Measurements from ENCODE around the gene RRAS2.
A peak's percentile ranks its signal among the peaks of the same experiment; 100 is the strongest.
"Not testable (repeated sequence)": the region's sequence is repeated elsewhere in the genome, so short reads cannot be mapped to it uniquely, and the experiment has no call there.

The RRAS2 gene

DNA sequence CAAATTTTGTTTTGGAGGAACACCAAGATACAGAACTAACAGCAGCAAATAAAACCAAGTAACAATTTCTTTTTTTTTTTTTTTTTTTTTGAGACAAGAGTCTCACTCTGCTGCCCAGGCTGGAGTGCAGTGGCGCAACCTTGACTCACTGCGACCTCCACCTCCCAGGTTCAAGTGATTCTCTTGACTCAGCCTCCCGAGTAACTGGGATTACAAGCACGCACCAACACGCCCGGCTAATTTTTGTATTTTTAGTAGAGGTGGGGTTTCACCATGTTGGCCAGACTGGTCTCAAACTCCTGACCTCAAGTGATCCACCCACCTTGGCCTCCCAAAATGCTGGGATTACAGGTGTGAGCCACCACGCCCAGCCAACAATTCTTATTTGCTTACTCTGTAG, 4.4 kb downstream of the RRAS2 start:
- WGBS (ENCODE audit: insufficient coverage, insufficient read length): no CpG with 5 or more reads among the region's 7 CpGs
- not testable (repeated sequence) for H3K27ac ChIP-seq (ENCODE audit: low read length); DNase-seq (ENCODE audit: low read depth, low spot score); H3K4me1 ChIP-seq (ENCODE audit: control insufficient read depth, insufficient read depth, low read length); H3K4me3 ChIP-seq (ENCODE audit: low read length); H3K27me3 ChIP-seq (ENCODE audit: control insufficient read depth, insufficient read depth, low read length); H3K9me3 ChIP-seq (ENCODE audit: control insufficient read depth, insufficient read depth, low read length); H3K36me3 ChIP-seq (ENCODE audit: control insufficient read depth, insufficient read depth, low read length)

- 0 out of 2 replicates have a peak, but pooled peaks cover 1% of the 10 kb centered on the region for H3K4me1 ChIP-seq (ENCODE audit: control insufficient read depth, insufficient read depth, low read length)
- H3K27me3 ChIP-seq (ENCODE audit: control insufficient read depth, insufficient read depth, low read length): no peaks in the 10 kb centered on the region
- H3K27ac ChIP-seq (ENCODE audit: low read length): no peak overlapping the region
- no CpG with 5 or more reads among the region's 3 CpGs for WGBS (ENCODE audit: insufficient coverage, insufficient read length)
- no peaks in the 10 kb centered on the region for H3K9me3 ChIP-seq (ENCODE audit: control insufficient read depth, insufficient read depth, low read length)
- DNase-seq (ENCODE audit: low read depth, low spot score): no peak
- no peaks in the 10 kb centered on the region for H3K36me3 ChIP-seq (ENCODE audit: control insufficient read depth, insufficient read depth, low read length)
- H3K4me3 ChIP-seq (ENCODE audit: low read length): no peak overlapping the region
Measured at GRCh38 chr11:14350716-14351238, 8.2 kb downstream of the RRAS2 start.

DNA sequence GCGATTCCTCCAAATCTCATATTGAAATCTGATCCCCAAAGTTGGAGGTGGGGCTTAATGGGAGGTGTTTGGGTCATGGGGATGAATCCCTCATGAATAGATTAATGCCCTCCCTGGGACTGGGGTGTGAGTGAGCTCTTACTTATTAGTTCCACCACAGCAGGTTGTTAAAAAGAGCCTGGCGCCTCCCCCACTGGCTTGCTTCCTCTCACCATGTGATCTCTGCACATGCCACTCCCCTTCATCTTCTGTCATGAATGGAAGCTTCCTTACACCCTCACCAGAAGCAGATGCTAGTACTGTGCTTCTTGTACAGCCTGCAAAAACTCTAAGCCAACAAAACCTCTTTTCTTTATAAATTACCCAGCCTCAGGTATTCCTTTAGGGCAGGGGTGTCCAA, 8.8 kb downstream of the RRAS2 start:
- H3K9me3 ChIP-seq (ENCODE audit: control insufficient read depth, insufficient read depth, low read length): no peaks in the 10 kb centered on the region
- H3K36me3 ChIP-seq (ENCODE audit: control insufficient read depth, insufficient read depth, low read length): no peaks in the 10 kb centered on the region
- WGBS (ENCODE audit: insufficient coverage, insufficient read length): no CpG with 5 or more reads among the region's 2 CpGs
- DNase-seq (ENCODE audit: low read depth, low spot score): no peak
- no peak overlapping the region for H3K4me3 ChIP-seq (ENCODE audit: low read length)
- H3K4me1 ChIP-seq (ENCODE audit: control insufficient read depth, insufficient read depth, low read length): 0 out of 2 replicates have a peak, but pooled peaks cover 1% of the 10 kb centered on the region
- H3K27ac ChIP-seq (ENCODE audit: low read length): no peak overlapping the region
- H3K27me3 ChIP-seq (ENCODE audit: control insufficient read depth, insufficient read depth, low read length): no peaks in the 10 kb centered on the region

DNA sequence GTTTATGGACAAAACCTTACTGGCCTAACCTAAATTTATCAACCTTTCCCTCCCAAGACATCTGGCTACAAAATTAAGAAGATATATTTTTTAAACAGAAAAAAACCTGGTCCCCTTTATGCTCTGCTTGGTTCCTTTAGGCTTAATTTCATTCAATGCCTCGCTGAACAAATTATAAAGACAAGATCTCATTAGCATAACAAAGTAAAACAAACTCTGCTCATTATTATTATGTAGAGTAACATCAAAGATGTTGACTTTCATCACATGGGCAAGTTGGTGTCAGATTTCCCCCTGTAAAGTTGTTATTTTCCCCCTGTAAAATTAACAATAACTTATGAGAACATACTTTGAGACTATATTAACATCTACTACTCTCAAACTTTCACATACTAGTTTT, 11.0 kb downstream of the RRAS2 start:
- Histone ChIP-seq H3K27ac (ENCODE audit: low read length) (no peak overlapping the region), H3K36me3 (ENCODE audit: control insufficient read depth, insufficient read depth, low read length) (no peaks in the 10 kb centered on the region), H3K4me1 (ENCODE audit: control insufficient read depth, insufficient read depth, low read length) (peaks cover 3% of the 10 kb centered on the region; the same call in 1 of the 2 replicates), H3K27me3 (ENCODE audit: control insufficient read depth, insufficient read depth, low read length) (no peaks in the 10 kb centered on the region), H3K4me3 (ENCODE audit: low read length) (no peak overlapping the region), H3K9me3 (ENCODE audit: control insufficient read depth, insufficient read depth, low read length) (no peaks in the 10 kb centered on the region)
- no CpG with 5 or more reads among the region's 1 CpG for whole genome bisulfite sequencing (ENCODE audit: insufficient coverage, insufficient read length)
- DNase-seq (ENCODE audit: low read depth, low spot score): no peak

GRCh38 chr11:14347494-14347893, 11.5 kb downstream of the RRAS2 start:
- Histone ChIP-seq H3K4me3 (ENCODE audit: low read length) (no peak overlapping the region), H3K36me3 (ENCODE audit: control insufficient read depth, insufficient read depth, low read length) (no peaks in the 10 kb centered on the region), H3K27me3 (ENCODE audit: control insufficient read depth, insufficient read depth, low read length) (no peaks in the 10 kb centered on the region), H3K27ac (ENCODE audit: low read length) (no peak overlapping the region), H3K4me1 (ENCODE audit: control insufficient read depth, insufficient read depth, low read length) (peaks cover 3% of the 10 kb centered on the region; the same call in 1 of the 2 replicates), H3K9me3 (ENCODE audit: control insufficient read depth, insufficient read depth, low read length) (no peaks in the 10 kb centered on the region)
- no peak for DNase-seq (ENCODE audit: low read depth, low spot score)
- no CpG with 5 or more reads among the region's 7 CpGs for WGBS (ENCODE audit: insufficient coverage, insufficient read length)

DNA sequence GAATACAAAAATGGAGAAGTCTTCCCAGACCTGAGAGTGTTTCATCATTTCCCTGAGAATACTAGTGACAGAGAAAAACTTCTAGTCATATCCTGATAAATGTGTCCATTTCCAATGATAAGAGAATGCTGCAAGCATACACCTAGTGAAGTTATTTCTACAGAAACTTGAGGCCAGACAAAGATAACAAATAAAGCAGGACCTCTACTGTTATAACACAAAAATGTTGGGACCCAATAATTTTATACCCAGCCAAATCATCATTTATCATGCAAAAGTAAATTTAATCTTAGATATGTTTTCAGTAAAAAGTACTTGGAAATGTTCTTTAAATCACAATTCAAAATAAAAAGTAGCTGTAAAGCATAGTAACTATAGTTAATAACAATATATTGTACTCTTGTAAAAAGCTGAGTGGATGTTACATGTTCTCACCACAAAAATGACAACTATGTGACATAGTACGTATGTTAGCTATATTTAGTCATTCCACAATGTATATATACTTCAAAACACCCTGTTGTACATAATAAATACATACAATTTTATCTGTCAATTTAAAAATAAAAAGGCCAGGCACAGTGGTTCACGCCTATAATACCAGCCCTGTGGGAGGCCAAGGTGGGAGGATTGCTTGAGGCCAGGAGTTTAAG, 12.6 kb downstream of the RRAS2 start:
- no peaks in the 10 kb centered on the region for H3K9me3 ChIP-seq (ENCODE audit: control insufficient read depth, insufficient read depth, low read length)
- no peak overlapping the region for H3K4me3 ChIP-seq (ENCODE audit: low read length)
- no peaks in the 10 kb centered on the region for H3K27me3 ChIP-seq (ENCODE audit: control insufficient read depth, insufficient read depth, low read length)
- no CpG with 5 or more reads among the region's 2 CpGs for WGBS (ENCODE audit: insufficient coverage, insufficient read length)
- H3K27ac ChIP-seq (ENCODE audit: low read length): no peak overlapping the region
- H3K36me3 ChIP-seq (ENCODE audit: control insufficient read depth, insufficient read depth, low read length): no peaks in the 10 kb centered on the region
- peaks cover 3% of the 10 kb centered on the region; the same call in 1 of the 2 replicates for H3K4me1 ChIP-seq (ENCODE audit: control insufficient read depth, insufficient read depth, low read length)
- no peak for DNase-seq (ENCODE audit: low read depth, low spot score)

DNA sequence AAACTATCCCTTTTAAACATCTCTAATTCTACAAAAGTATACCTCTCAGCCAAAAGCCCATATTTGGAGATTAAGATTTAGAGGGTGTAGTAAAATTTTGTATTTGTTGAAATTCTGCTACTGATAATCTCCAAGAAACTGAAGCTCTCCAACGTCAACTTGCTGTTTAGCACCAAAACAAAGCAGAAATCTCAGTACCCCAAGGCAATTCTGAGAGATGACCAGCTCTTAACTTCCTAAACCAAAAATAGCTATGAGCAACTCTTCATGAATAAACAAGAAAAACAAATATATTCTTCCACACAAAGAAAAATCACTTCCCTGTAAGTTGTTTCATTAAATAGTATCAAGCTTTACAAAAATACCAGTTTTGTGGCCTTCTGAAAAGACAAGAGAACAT, 13.3 kb downstream of the RRAS2 start:
- Histone ChIP-seq H3K4me1 (ENCODE audit: control insufficient read depth, insufficient read depth, low read length) (peaks cover 3% of the 10 kb centered on the region; the same call in 1 of the 2 replicates), H3K4me3 (ENCODE audit: low read length) (no peak overlapping the region), H3K9me3 (ENCODE audit: control insufficient read depth, insufficient read depth, low read length) (no peaks in the 10 kb centered on the region), H3K36me3 (ENCODE audit: control insufficient read depth, insufficient read depth, low read length) (no peaks in the 10 kb centered on the region), H3K27ac (ENCODE audit: low read length) (no peak overlapping the region), H3K27me3 (ENCODE audit: control insufficient read depth, insufficient read depth, low read length) (no peaks in the 10 kb centered on the region)
- no peak for DNase-seq (ENCODE audit: low read depth, low spot score)
- WGBS (ENCODE audit: insufficient coverage, insufficient read length): no CpG with 5 or more reads among the region's 1 CpG

- H3K27ac ChIP-seq (ENCODE audit: low read length); H3K4me3 ChIP-seq (ENCODE audit: low read length); H3K4me1 ChIP-seq (ENCODE audit: control insufficient read depth, insufficient read depth, low read length); H3K9me3 ChIP-seq (ENCODE audit: control insufficient read depth, insufficient read depth, low read length); H3K27me3 ChIP-seq (ENCODE audit: control insufficient read depth, insufficient read depth, low read length); DNase-seq (ENCODE audit: low read depth, low spot score); H3K36me3 ChIP-seq (ENCODE audit: control insufficient read depth, insufficient read depth, low read length): not testable (repeated sequence)
- WGBS (ENCODE audit: insufficient coverage, insufficient read length): no CpG with 5 or more reads among the region's 5 CpGs
Measured at GRCh38 chr11:14345016-14345415, 14.0 kb downstream of the RRAS2 start.

GRCh38 chr11:14342906-14343305, 16.1 kb downstream of the RRAS2 start:
- no peaks in the 10 kb centered on the region for H3K27me3 ChIP-seq (ENCODE audit: control insufficient read depth, insufficient read depth, low read length)
- no peak overlapping the region for H3K27ac ChIP-seq (ENCODE audit: low read length)
- no peaks in the 10 kb centered on the region for H3K36me3 ChIP-seq (ENCODE audit: control insufficient read depth, insufficient read depth, low read length)
- WGBS (ENCODE audit: insufficient coverage, insufficient read length): no CpG with 5 or more reads among the region's 1 CpG
- no peaks in the 10 kb centered on the region for H3K9me3 ChIP-seq (ENCODE audit: control insufficient read depth, insufficient read depth, low read length)
- DNase-seq (ENCODE audit: low read depth, low spot score): no peak
- H3K4me3 ChIP-seq (ENCODE audit: low read length): no peak overlapping the region
- peaks cover 5% of the 10 kb centered on the region; the same call in 1 of the 2 replicates for H3K4me1 ChIP-seq (ENCODE audit: control insufficient read depth, insufficient read depth, low read length)

DNA sequence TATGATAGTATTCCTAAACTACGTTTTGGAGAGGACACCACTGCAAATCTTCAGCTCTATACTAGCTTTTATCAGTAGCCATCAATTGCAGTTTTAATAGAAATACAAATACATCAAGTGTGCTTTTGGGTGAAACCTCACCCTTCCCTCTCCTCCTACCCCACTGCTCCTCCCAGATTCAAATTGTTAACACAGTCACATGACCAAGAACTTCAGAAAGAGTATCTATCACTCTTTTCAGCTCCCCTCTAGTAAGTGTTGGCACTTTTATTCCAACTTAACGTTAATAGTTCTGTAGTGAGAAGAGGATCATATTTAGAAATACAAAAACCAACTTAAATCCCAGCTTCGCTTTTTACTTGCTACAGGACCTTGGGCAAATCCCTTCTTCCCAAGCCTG, 17.0 kb downstream of the RRAS2 start:
- Histone ChIP-seq H3K4me1 (ENCODE audit: control insufficient read depth, insufficient read depth, low read length) (peaks cover 7% of the 10 kb centered on the region; the same call in 1 of the 2 replicates), H3K36me3 (ENCODE audit: control insufficient read depth, insufficient read depth, low read length) (no peaks in the 10 kb centered on the region), H3K9me3 (ENCODE audit: control insufficient read depth, insufficient read depth, low read length) (no peaks in the 10 kb centered on the region), H3K27ac (ENCODE audit: low read length) (no peak overlapping the region), H3K27me3 (ENCODE audit: control insufficient read depth, insufficient read depth, low read length) (no peaks in the 10 kb centered on the region), H3K4me3 (ENCODE audit: low read length) (no peak overlapping the region; the same call in 1 of the 2 replicates)
- WGBS (ENCODE audit: insufficient coverage, insufficient read length): no CpG with 5 or more reads among the region's 3 CpGs
- no peak for DNase-seq (ENCODE audit: low read depth, low spot score)

DNA sequence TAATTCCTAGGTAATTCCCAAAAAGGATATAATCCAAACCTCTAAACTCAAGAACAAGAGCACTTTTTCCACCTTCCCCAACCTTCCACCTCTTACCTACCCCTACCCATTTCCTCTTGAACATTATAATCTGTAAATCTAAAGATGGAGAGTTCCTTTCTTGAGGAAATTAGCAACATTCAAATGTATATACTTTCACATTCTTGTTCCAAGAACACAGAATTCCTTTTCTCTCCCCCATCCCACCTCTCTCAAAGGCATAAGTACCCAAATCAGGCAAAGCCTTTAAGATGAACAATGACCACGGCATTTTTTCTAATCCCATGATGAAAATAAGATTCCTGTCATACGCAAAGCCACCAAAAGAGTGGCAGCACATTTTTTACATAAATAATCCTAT, 18.3 kb downstream of the RRAS2 start:
- Histone ChIP-seq H3K36me3 (ENCODE audit: control insufficient read depth, insufficient read depth, low read length) (no peaks in the 10 kb centered on the region), H3K4me3 (ENCODE audit: low read length) (peak overlapping the region; percentile 35; the same call in 1 of the 2 replicates), H3K4me1 (ENCODE audit: control insufficient read depth, insufficient read depth, low read length) (peaks cover 8% of the 10 kb centered on the region; the same call in 1 of the 2 replicates), H3K27me3 (ENCODE audit: control insufficient read depth, insufficient read depth, low read length) (no peaks in the 10 kb centered on the region), H3K9me3 (ENCODE audit: control insufficient read depth, insufficient read depth, low read length) (no peaks in the 10 kb centered on the region), H3K27ac (ENCODE audit: low read length) (peak overlapping the region; percentile 77)
- no CpG with 5 or more reads among the region's 2 CpGs for WGBS (ENCODE audit: insufficient coverage, insufficient read length)
- DNase-seq (ENCODE audit: low read depth, low spot score): no peak
